Mesenchymal stem cell (in vitro differentiated cells and primary cell): ENCODE measurements around the gene CENPT.

ENCODE experiments used
- DNase-seq: peaks from one replicate; pipeline ENCODE4 v3.0.0-alpha.2; 2013
- H2AFZ ChIP-seq: one replicate; pipeline ENCODE4 v1.6.1; 2013; ENCODE audit warnings: low read depth, mild to moderate bottlenecking, control low read depth, inconsistent platforms, low read length, moderate library complexity
- H2AK5ac ChIP-seq: 2 replicates; pipeline ENCODE4 v1.6.1; 2013; ENCODE audit warnings: low read length, moderate library complexity, mild to moderate bottlenecking, inconsistent platforms; ENCODE audit not compliant: severe bottlenecking
- H2BK120ac ChIP-seq: one replicate; pipeline ENCODE4 v1.6.1; 2013; ENCODE audit warnings: low read depth, mild to moderate bottlenecking, inconsistent platforms, low read length, moderate library complexity
- H2BK12ac ChIP-seq, 2 experiments: one replicate each; pipeline ENCODE4 v1.6.1; 2013; ENCODE audit warnings: inconsistent platforms in 2 of 2, low read length in 2 of 2, mild to moderate bottlenecking in 2 of 2, moderate library complexity in 2 of 2, control low read depth in 1 of 2
- H2BK15ac ChIP-seq: one replicate; pipeline ENCODE4 v1.6.1; 2013; ENCODE audit warnings: mild to moderate bottlenecking, low read depth, inconsistent platforms; ENCODE audit not compliant: poor library complexity, severe bottlenecking
- H2BK5ac ChIP-seq: 2 replicates; pipeline ENCODE4 v1.6.1; 2013; ENCODE audit warnings: low read depth, mild to moderate bottlenecking, low read length, control low read depth, inconsistent platforms; ENCODE audit not compliant: poor library complexity, severe bottlenecking
- H3K14ac ChIP-seq, 2 experiments: one replicate each; pipeline ENCODE4 v1.6.1; 2013; ENCODE audit warnings: inconsistent platforms in 2 of 2, low read length in 2 of 2, control low read depth in 1 of 2, mild to moderate bottlenecking in 1 of 2, moderate library complexity in 1 of 2
- H3K18ac ChIP-seq, 2 experiments: one replicate each; pipeline ENCODE4 v1.6.1; 2013; ENCODE audit warnings: inconsistent platforms in 2 of 2, low read length in 2 of 2, control low read depth in 1 of 2, low read depth in 1 of 2, mild to moderate bottlenecking in 1 of 2
- H3K23ac ChIP-seq, 2 experiments: one replicate each; pipeline ENCODE4 v1.6.1; 2013; ENCODE audit warnings: inconsistent platforms in 2 of 2, low read length in 2 of 2, mild to moderate bottlenecking in 2 of 2, moderate library complexity in 2 of 2, control low read depth in 1 of 2
- H3K27ac ChIP-seq: 2 replicates; pipeline ENCODE4 v1.5.1; 2013; ENCODE audit warnings: mild to moderate bottlenecking, moderate library complexity, low read length, control low read depth, inconsistent platforms; ENCODE audit not compliant: poor library complexity, severe bottlenecking
- H3K27me3 ChIP-seq, 2 experiments: 2 replicates each; pipeline versions ENCODE4 v1.6.1 to v1.7.0; 2013; ENCODE audit warnings: low read length in 2 of 2, mild to moderate bottlenecking in 2 of 2, moderate library complexity in 2 of 2, control low read depth in 1 of 2, inconsistent platforms in 1 of 2; ENCODE audit not compliant: control insufficient read depth in 1 of 2, insufficient read depth in 1 of 2
- H3K36me3 ChIP-seq, 2 experiments: 2 replicates each; pipeline versions ENCODE4 v1.6.1 to v1.7.0; 2013; ENCODE audit warnings: low read length in 2 of 2, control low read depth in 1 of 2, inconsistent platforms in 1 of 2, low read depth in 1 of 2, mild to moderate bottlenecking in 1 of 2; ENCODE audit not compliant: insufficient read depth in 2 of 2, control insufficient read depth in 1 of 2
- H3K4ac ChIP-seq, 2 experiments: one replicate each; pipeline ENCODE4 v1.6.1; 2013; ENCODE audit warnings: inconsistent platforms in 2 of 2, low read length in 2 of 2, mild to moderate bottlenecking in 2 of 2, moderate library complexity in 2 of 2, control low read depth in 1 of 2, low read depth in 1 of 2
- H3K4me1 ChIP-seq: 2 replicates; pipeline ENCODE4 v1.6.1; 2013; ENCODE audit warnings: low read depth, low read length, control low read depth; ENCODE audit not compliant: control insufficient read depth, insufficient read depth
- H3K4me2 ChIP-seq: 2 replicates; pipeline ENCODE4 v1.6.1; 2013; ENCODE audit warnings: low read length, mild to moderate bottlenecking, inconsistent platforms; ENCODE audit not compliant: poor library complexity, severe bottlenecking
- H3K4me3 ChIP-seq, 2 experiments: 2 replicates each; pipeline versions ENCODE4 v1.5.1 to v1.7.0; 2013; ENCODE audit warnings: low read length in 2 of 2, mild to moderate bottlenecking in 2 of 2, control low read depth in 1 of 2, low read depth in 1 of 2; ENCODE audit not compliant: insufficient read depth in 1 of 2
- H3K79me1 ChIP-seq: replicated peaks from 2 replicates; pipeline ENCODE4 v1.6.1; 2013; ENCODE audit warnings: mild to moderate bottlenecking, control low read depth, low read length, inconsistent platforms; ENCODE audit not compliant: poor library complexity, severe bottlenecking
- H3K9ac ChIP-seq: 2 replicates; pipeline ENCODE4 v1.7.0; 2013; ENCODE audit warnings: mild to moderate bottlenecking, low read length, moderate library complexity
- H3K9me3 ChIP-seq: 2 replicates; pipeline ENCODE4 v1.7.0; 2013; ENCODE audit warnings: mild to moderate bottlenecking, low read length; ENCODE audit not compliant: control insufficient read depth
- H4K8ac ChIP-seq: one replicate; pipeline ENCODE4 v1.6.1; 2013; ENCODE audit warnings: inconsistent platforms, mild to moderate bottlenecking, low read length, moderate library complexity
- H4K91ac ChIP-seq: one replicate; pipeline ENCODE4 v1.6.1; 2013; ENCODE audit warnings: mild to moderate bottlenecking, low read length, inconsistent platforms
- WGBS: methylation state at CpG from one replicate; pipeline ENCODE4 v1.1.7; 2013; ENCODE audit warnings: mixed read lengths; 5-methylcytosine and 5-hydroxymethylcytosine counted together

CENPT gene

DNA sequence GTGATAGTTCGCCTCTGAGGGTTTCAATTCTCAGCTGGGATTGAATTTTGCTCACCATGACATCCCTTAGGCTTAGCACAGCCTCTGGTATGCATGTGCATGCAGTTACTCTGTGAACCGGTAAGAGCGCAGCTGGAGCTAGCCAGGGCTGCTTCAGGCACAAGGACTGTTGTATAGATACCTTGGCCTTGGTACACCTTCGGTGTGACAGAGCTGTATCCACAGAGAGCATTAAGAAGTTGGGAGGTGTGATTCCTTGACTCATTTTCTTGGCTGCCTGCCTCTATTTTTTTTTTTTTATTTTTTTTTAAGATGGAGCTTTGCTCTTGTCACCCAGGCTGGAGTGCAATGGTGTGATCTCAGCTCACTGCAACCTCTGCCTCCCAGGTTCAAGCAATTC, 3.0 kb downstream of the CENPT start:
- H2AK5ac ChIP-seq, result no peak overlapping the region
- H3K14ac ChIP-seq, result no peak overlapping the region
- H3K27ac ChIP-seq, result no peak overlapping the region

DNA sequence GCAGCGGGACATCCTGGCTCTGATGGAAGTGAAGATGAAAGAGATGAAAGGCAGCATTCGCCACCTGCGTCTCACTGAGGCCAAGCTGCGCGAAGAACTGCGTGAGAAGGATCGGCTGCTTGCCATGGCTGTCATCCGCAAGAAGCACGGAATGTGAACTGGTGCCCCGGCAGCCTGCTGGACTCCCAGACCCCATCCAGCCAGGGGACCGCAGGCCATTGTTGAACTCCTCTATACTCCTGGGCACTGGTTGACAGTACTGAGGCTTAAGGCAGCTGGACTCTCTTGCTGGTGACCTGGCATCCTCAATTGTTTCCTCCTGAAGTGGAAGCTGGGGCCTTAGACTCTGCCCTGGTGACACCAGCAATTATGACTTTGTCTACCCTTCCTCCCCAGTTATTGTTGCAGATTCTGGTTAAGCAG, 4.1 kb downstream of the CENPT start:
- no peak overlapping the region for H2AFZ ChIP-seq
- peak overlapping the region; percentile 24 for H3K27ac ChIP-seq
- H3K79me1 ChIP-seq, result peaks cover 5% of the 10 kb centered on the region
- DNase-seq, result peak; percentile 66
- no peak overlapping the region for H2BK12ac ChIP-seq
- WGBS, result 24% methylated on average over 11 of the region's 11 CpGs
- peak overlapping the region in 1 of 2 experiments; percentile 74 for H3K14ac ChIP-seq
- H2AK5ac ChIP-seq, result no peak overlapping the region
- no peaks in the 10 kb centered on the region for H3K9me3 ChIP-seq
- H2BK120ac ChIP-seq, result no peak overlapping the region
- peak overlapping the region; percentile 11 for H4K91ac ChIP-seq
- H3K18ac ChIP-seq, result peak overlapping the region; percentile 58 to 76
- H2BK5ac ChIP-seq, result no peak overlapping the region
- H3K4me2 ChIP-seq, result peak overlapping the region; percentile 70
- H4K8ac ChIP-seq, result peak overlapping the region; percentile 12
- H3K27me3 ChIP-seq, result no peaks in the 10 kb centered on the region
- peaks cover 22% of the 10 kb centered on the region for H3K4me1 ChIP-seq
- H2BK15ac ChIP-seq, result no peak overlapping the region
- peak overlapping the region; percentile 19 to 35 for H3K4ac ChIP-seq
- H3K36me3 ChIP-seq, result peaks cover 4 to 9% of the 10 kb centered on the region in 2 experiments
- H3K23ac ChIP-seq, result peak overlapping the region in 1 of 2 experiments; percentile 94
- H3K9ac ChIP-seq, result peak overlapping the region; percentile 98
- peak overlapping the region; percentile 89 to 92 for H3K4me3 ChIP-seq

More for the DNA sequence above, 3.0 kb downstream of the CENPT start:
- Histone ChIP-seq H3K4me2 (no peak overlapping the region), H3K4me1 (peaks cover 28% of the 10 kb centered on the region), H2BK12ac (no peak overlapping the region), H3K79me1 (peaks cover 4% of the 10 kb centered on the region), H3K27me3 (no peaks in the 10 kb centered on the region), H3K36me3 (peaks cover 8 to 13% of the 10 kb centered on the region in 2 experiments), H3K4me3 (peak overlapping the region in 1 of 2 experiments; percentile 92), H3K18ac (no peak overlapping the region), H2BK120ac (no peak overlapping the region), H3K23ac (no peak overlapping the region), H2AFZ (no peak overlapping the region), H3K9ac (peak overlapping the region; percentile 98), H2BK15ac (no peak overlapping the region), H3K9me3 (no peaks in the 10 kb centered on the region), H3K4ac (no peak overlapping the region), H4K91ac (no peak overlapping the region), H2BK5ac (no peak overlapping the region), H4K8ac (no peak overlapping the region)
- peak; percentile 46 for DNase-seq
- WGBS, result 86% methylated on average over 4 of the region's 4 CpGs

GRCh38 chr16:67842509-67843342, 4.8 kb downstream of the CENPT start:
- H2BK15ac ChIP-seq, result peak overlapping the region; percentile 99
- no peak overlapping the region for H2BK120ac ChIP-seq
- H3K4me1 ChIP-seq, result peaks cover 19% of the 10 kb centered on the region
- H3K79me1 ChIP-seq, result peaks cover 5% of the 10 kb centered on the region
- H3K27me3 ChIP-seq, result no peaks in the 10 kb centered on the region
- WGBS, result under 1% methylated on average over 63 of the region's 67 CpGs
- peak; percentile 82 for DNase-seq
- peaks cover 4 to 9% of the 10 kb centered on the region in 2 experiments for H3K36me3 ChIP-seq
- H3K4me3 ChIP-seq, result peak overlapping the region; percentile 89 to 92
- peak overlapping the region; percentile 88 for H4K91ac ChIP-seq
- peak overlapping the region; percentile 34 for H3K27ac ChIP-seq
- peak overlapping the region; percentile 91 for H4K8ac ChIP-seq
- peak overlapping the region in 1 of 2 experiments; percentile 70 for H2BK12ac ChIP-seq
- peak overlapping the region; percentile 98 for H3K9ac ChIP-seq
- H3K4me2 ChIP-seq, result peak overlapping the region; percentile 70
- peak overlapping the region; percentile 10 for H2AFZ ChIP-seq
- H3K18ac ChIP-seq, result peak overlapping the region; percentile 97 to 100
- H2AK5ac ChIP-seq, result no peak overlapping the region
- H3K9me3 ChIP-seq, result no peaks in the 10 kb centered on the region
- H3K14ac ChIP-seq, result peak overlapping the region in 1 of 2 experiments; percentile 74
- H3K4ac ChIP-seq, result peak overlapping the region; percentile 92 to 96
- peak overlapping the region; percentile 43 to 74 for H3K23ac ChIP-seq
- H2BK5ac ChIP-seq, result peak overlapping the region; percentile 97

DNA sequence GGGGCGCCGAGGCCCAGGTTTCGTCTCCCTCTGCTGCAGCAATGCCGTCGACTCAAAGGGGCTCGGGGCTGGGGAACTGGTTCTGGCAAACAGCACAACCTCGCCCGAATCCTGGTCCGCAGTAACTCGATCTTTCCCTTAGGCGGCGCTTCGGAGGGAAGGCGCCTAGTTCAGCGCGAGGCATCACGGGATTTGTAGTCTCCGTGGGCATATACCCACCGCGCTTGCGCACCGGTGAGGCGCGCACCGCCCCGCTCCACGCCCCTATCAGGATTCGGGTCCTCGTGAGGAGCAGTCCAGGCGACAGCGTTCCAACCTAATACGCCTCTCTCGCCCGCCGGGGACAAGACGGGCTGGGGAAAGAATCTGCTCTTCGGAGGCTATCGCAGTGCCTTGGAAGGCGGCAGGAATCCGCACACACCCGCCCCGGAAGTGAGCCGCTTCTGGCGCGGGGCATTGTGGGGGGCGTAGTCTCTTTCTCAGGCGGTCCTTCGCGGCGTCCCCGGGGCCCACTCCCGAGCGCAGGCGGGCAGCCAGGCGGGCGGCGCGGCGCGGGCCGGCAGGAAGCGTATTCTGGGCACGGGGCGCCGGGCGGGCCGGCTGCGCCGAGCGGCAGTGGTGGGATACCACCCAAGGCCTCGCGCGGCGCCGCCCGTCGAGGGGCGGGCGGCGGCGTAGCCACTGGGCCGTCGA, 5.5 kb downstream of the CENPT start, which contains the start of gene THAP11:
Gene THAP11, plus strand, starts transcription at position 505 of the 693 bp plus-strand sequence. CDS start 235 bp downstream, outside the sequence.
- Histone ChIP-seq H3K4ac (peak within 1 kb of the TSS; percentile 92 to 96), H2BK15ac (peak within 1 kb of the TSS; percentile 99), H3K4me2 (peak within 1 kb of the TSS; percentile 70), H4K91ac (peak within 1 kb of the TSS; percentile 98), H3K27me3 (no peaks in the 10 kb centered on the region), H2BK12ac (peak within 1 kb of the TSS; percentile 84 to 96), H2AFZ (peak within 1 kb of the TSS; percentile 92), H2BK120ac (peak within 1 kb of the TSS; percentile 98), H3K9ac (peak within 1 kb of the TSS; percentile 98), H3K79me1 (peaks cover 5% of the 10 kb centered on the region), H3K27ac (peak within 1 kb of the TSS; percentile 99), H3K14ac (peak within 1 kb of the TSS in 1 of 2 experiments; percentile 96), H3K36me3 (peaks cover 4 to 9% of the 10 kb centered on the region in 2 experiments), H3K4me1 (peaks cover 19% of the 10 kb centered on the region), H3K18ac (peak within 1 kb of the TSS; percentile 97 to 100), H3K4me3 (peak within 1 kb of the TSS; percentile 89 to 92), H2BK5ac (peak within 1 kb of the TSS; percentile 97), H3K9me3 (no peaks in the 10 kb centered on the region), H3K23ac (peak within 1 kb of the TSS; percentile 43 to 74), H2AK5ac (no peak within 1 kb of the TSS), H4K8ac (peak within 1 kb of the TSS; percentile 99)
- peak; percentile 95 for DNase-seq
- under 1% methylated on average over 82 of the region's 83 CpGs for WGBS
